Kidney epithelial cell (primary cell): Measurements from ENCODE around the gene COL17A1. TPM values are rescaled to one million over a fixed set of nuclear protein-coding genes. Genes with fewer than 3 reads are reported as not detected.

Source experiments
- DNase-seq: peaks from one replicate; pipeline ENCODE4 v3.0.0-alpha.2; 2010; ENCODE audit warnings: low read depth
- H3K27me3 ChIP-seq: 2 replicates; pipeline ENCODE4 v1.6.0; 2011; ENCODE audit warnings: low read length; ENCODE audit not compliant: control insufficient read depth, insufficient read depth
- H3K36me3 ChIP-seq: 2 replicates; pipeline ENCODE4 v1.5.1; 2011; ENCODE audit warnings: low read length; ENCODE audit not compliant: control insufficient read depth, insufficient read depth
- H3K4me3 ChIP-seq: 2 replicates; pipeline ENCODE4 v1.5.1; 2011; ENCODE audit warnings: low read depth, mild to moderate bottlenecking, control low read depth, low read length
- total RNA-seq: library from RNA; depleted of rRNA; stranded (reverse); fragments of >200 nt; gene quantifications from 2 replicates; pipeline ENCODE4 v1.2.3, GENCODE V29; 2015
- TF ChIP-seq, protein P1 (sequence below): IDR thresholded peaks from 2 replicates; pipeline ENCODE4 v1.5.1; 2011; ENCODE audit warnings: mild to moderate bottlenecking, moderate library complexity, low read length, control low read depth, inconsistent platforms; ENCODE audit not compliant: insufficient read depth, poor library complexity, severe bottlenecking

COL17A1 gene
- total RNA-seq, 1 donor from 2014 or later: 0.33 TPM

GRCh38 chr10:104096692-104097091 lies 11.0 kb upstream of the COL17A1 start:
- Histone ChIP-seq H3K36me3 (no peaks in the 10 kb centered on the region), H3K4me3 (no peak overlapping the region), H3K27me3 (no peaks in the 10 kb centered on the region)
- TF ChIP-seq, protein P1, sequence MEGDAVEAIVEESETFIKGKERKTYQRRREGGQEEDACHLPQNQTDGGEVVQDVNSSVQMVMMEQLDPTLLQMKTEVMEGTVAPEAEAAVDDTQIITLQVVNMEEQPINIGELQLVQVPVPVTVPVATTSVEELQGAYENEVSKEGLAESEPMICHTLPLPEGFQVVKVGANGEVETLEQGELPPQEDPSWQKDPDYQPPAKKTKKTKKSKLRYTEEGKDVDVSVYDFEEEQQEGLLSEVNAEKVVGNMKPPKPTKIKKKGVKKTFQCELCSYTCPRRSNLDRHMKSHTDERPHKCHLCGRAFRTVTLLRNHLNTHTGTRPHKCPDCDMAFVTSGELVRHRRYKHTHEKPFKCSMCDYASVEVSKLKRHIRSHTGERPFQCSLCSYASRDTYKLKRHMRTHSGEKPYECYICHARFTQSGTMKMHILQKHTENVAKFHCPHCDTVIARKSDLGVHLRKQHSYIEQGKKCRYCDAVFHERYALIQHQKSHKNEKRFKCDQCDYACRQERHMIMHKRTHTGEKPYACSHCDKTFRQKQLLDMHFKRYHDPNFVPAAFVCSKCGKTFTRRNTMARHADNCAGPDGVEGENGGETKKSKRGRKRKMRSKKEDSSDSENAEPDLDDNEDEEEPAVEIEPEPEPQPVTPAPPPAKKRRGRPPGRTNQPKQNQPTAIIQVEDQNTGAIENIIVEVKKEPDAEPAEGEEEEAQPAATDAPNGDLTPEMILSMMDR: no peak
- no peak for DNase-seq

- TF ChIP-seq, protein P1: no peak
- DNase-seq: no peak
- H3K4me3 ChIP-seq: no peak overlapping the region
- H3K36me3 ChIP-seq: no peaks in the 10 kb centered on the region
- H3K27me3 ChIP-seq: no peaks in the 10 kb centered on the region
Measured at GRCh38 chr10:104092749-104093148, 7.1 kb upstream of the COL17A1 start.

DNA sequence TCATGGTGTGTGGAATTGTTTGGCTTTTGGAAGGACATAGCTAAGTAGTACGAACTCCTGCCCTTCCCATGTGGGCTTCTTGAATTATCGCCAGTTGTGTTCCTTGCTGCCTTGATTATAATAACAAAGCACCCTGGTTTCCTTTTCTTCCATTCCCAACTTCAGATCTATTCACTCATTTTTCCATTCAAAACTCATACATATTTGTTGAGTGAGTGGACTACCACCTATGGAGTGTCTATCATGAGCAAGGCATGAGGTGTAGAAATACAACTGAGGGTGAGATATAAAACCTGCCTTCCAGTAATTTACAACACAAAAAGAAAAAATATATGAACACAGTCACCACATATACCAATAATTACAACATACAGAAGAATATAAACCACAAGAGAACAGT lies 4.9 kb upstream of the COL17A1 start:
- no peaks in the 10 kb centered on the region for H3K27me3 ChIP-seq
- no peak for DNase-seq
- H3K36me3 ChIP-seq: no peaks in the 10 kb centered on the region
- TF ChIP-seq, protein P1: no peak
- H3K4me3 ChIP-seq: no peak overlapping the region

DNA sequence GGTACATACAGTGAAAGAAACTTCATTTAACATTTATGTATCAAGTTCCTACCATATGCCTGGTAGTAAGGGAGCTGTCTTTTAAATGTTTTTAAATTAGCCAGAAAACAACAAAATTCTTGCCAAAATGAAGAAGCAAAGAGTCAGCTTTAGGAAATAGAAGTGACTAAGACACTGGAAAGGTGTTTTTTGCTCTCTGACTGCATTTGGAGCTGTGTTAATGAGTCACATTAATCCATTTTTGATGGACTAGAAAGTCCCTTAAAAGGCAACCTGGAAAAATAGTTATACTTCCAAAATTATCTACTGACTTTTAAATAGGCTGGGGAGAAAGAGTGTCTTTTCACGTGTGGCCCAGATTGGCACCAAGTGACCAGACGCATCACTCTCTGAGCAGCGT lies 3.9 kb upstream of the COL17A1 start:
- H3K27me3 ChIP-seq: no peaks in the 10 kb centered on the region
- no peak overlapping the region for H3K4me3 ChIP-seq
- no peak for DNase-seq
- TF ChIP-seq, protein P1: no peak
- no peaks in the 10 kb centered on the region for H3K36me3 ChIP-seq

GRCh38 chr10:104088239-104088638 lies 2.6 kb upstream of the COL17A1 start:
- H3K36me3 ChIP-seq: no peaks in the 10 kb centered on the region
- DNase-seq: no peak
- no peaks in the 10 kb centered on the region for H3K27me3 ChIP-seq
- no peak overlapping the region for H3K4me3 ChIP-seq
- TF ChIP-seq, protein P1: no peak

- Histone ChIP-seq H3K4me3 (no peak overlapping the region), H3K27me3 (no peaks in the 10 kb centered on the region), H3K36me3 (no peaks in the 10 kb centered on the region)
- no peak for DNase-seq
- TF ChIP-seq, protein P1: no peak
Measured at GRCh38 chr10:104084482-104085142, 1.1 kb downstream of the COL17A1 start.
